Stimulated activated CD4-positive, alpha-beta T cell treated with anti-CD3 and anti-CD28 coated beads, Interleukin-2, amount 100 ng/mL, for 24 hours (primary cell): Measurements from ENCODE around the gene LRRIQ4.

Source experiments
- DNase-seq, 2 donors: peaks; one replicate each; pipeline ENCODE4 v3.0.0-alpha.2; 2020

The LRRIQ4 gene

GRCh38 chr3:169812332-169813235 lies at the start of gene LRRIQ4, which contains the start of gene LRRC34:
TSS of gene LRRIQ4 (plus strand) at chr3:169812870. CDS start at chr3:169821922, 9,052 bp downstream.
TSS of gene LRRC34 (minus strand) at chr3:169812904. CDS start at chr3:169812548, 356 bp downstream.
- DNase-seq, result peak; percentile 75 to 81

GRCh38 chr3:169764312-169764881 lies 48.3 kb upstream of the LRRIQ4 start:
- peak; percentile 65 to 71 for DNase-seq

- peak; percentile 90 to 91 for DNase-seq
These were observed 47.6 kb upstream of the LRRIQ4 start, which contains the start of gene TERC for GRCh38 chr3:169764882-169765612. TSS of gene TERC (minus strand) at chr3:169765060.

- DNase-seq, result peak; percentile 66 to 71
These were observed 43.1 kb upstream of the LRRIQ4 start, which contains the start of gene ACTRT3 for GRCh38 chr3:169769287-169770181. TSS of gene ACTRT3 (minus strand) at chr3:169769561. CDS start at chr3:169769520, 41 bp downstream.

- peak; percentile 60 to 68 for DNase-seq
These were observed 41.0 kb upstream of the LRRIQ4 start for GRCh38 chr3:169771497-169772304.

- DNase-seq, result peak; percentile 69 to 71
These were observed 40.3 kb upstream of the LRRIQ4 start for GRCh38 chr3:169772305-169772896.

- DNase-seq, result peak; percentile 92 to 93
These were observed 39.5 kb upstream of the LRRIQ4 start, which contains the start of gene MYNN for GRCh38 chr3:169772897-169773816. TSS of gene MYNN (plus strand) at chr3:169773396. CDS start at chr3:169774296, 900 bp downstream.

- DNase-seq, result no peak
These were observed 38.5 kb upstream of the LRRIQ4 start for GRCh38 chr3:169774186-169774585.

GRCh38 chr3:169777822-169778221 lies 34.8 kb upstream of the LRRIQ4 start:
- no peak for DNase-seq

GRCh38 chr3:169780742-169781141 lies 31.9 kb upstream of the LRRIQ4 start:
- no peak for DNase-seq

- DNase-seq, result no peak
These were observed 31.3 kb upstream of the LRRIQ4 start for GRCh38 chr3:169781209-169781855.

GRCh38 chr3:169787120-169787519 lies 25.6 kb upstream of the LRRIQ4 start:
- no peak for DNase-seq

- DNase-seq, result no peak
These were observed 24.9 kb upstream of the LRRIQ4 start for GRCh38 chr3:169787791-169788190.

- no peak for DNase-seq
These were observed 22.5 kb upstream of the LRRIQ4 start for GRCh38 chr3:169790219-169790618.

GRCh38 chr3:169790687-169791429 lies 21.8 kb upstream of the LRRIQ4 start:
- DNase-seq, result no peak

GRCh38 chr3:169792359-169792758 lies 20.3 kb upstream of the LRRIQ4 start:
- DNase-seq, result no peak

GRCh38 chr3:169804681-169805080 lies 8.0 kb upstream of the LRRIQ4 start:
- no peak for DNase-seq

- DNase-seq, result no peak
These were observed 3.4 kb upstream of the LRRIQ4 start for GRCh38 chr3:169809230-169809795.
